Caco-2 (cell line): ENCODE results near the gene AJUBA. TPM values are rescaled to one million over a fixed set of nuclear protein-coding genes. Genes with fewer than 3 reads are reported as not detected.

Experiments
- BruUV-seq: library from RNA; stranded (reverse); fragments of 400-500 nt; replicated peaks from 2 replicates; lab custom pipeline; 2021; lab: Mats Ljungman, UMichigan
- CTCF ChIA-PET: fragments of 300-600 bp; sonication (Branson Sonifier 250); formaldehyde crosslinking; loops from one replicate; lab custom pipeline; 2022; ENCODE audit warnings: antibody characterized with exemption; lab: Charles Lee
- POLR2A ChIA-PET: fragments of 300-600 bp; sonication (Branson Sonifier 250); formaldehyde crosslinking; loops from one replicate; lab custom pipeline; 2022; ENCODE audit warnings: antibody characterized with exemption; lab: Charles Lee
- DNase-seq, 2 experiments: peaks; one replicate each; pipeline versions ENCODE4 v3.0.0 to v3.0.0-alpha.2; 2020 to 2022
- H3K27me3 ChIP-seq: replicated peaks from 2 replicates; pipeline ENCODE4 v1.6.0; 2011; ENCODE audit warnings: low read length; ENCODE audit not compliant: control insufficient read depth, insufficient read depth
- H3K36me3 ChIP-seq: 2 replicates; pipeline ENCODE4 v1.5.1; 2011; ENCODE audit warnings: low read length; ENCODE audit not compliant: control insufficient read depth, insufficient read depth
- H3K4me1 ChIP-seq: fragments of 250-450 bp; sonication (Bioruptor Pico); 2 replicates; pipeline ENCODE4 v1.5.1; 2020; ENCODE audit warnings: mild to moderate bottlenecking
- H3K4me3 ChIP-seq: 2 replicates; pipeline ENCODE4 v1.5.1; 2011; ENCODE audit warnings: low read depth, mild to moderate bottlenecking, control low read depth, low read length
- H3K9me3 ChIP-seq: fragments of 250-450 bp; sonication (Bioruptor Pico); 2 replicates; pipeline ENCODE4 v1.5.1; 2020; ENCODE audit warnings: mild to moderate bottlenecking, moderate library complexity
- H3K27ac Mint-ChIP-seq: one replicate; pipeline ENCODE4 v1.8.0; 2022; ENCODE audit warnings: mixed read lengths; ENCODE audit not compliant: unreplicated experiment
- H3K27me3 Mint-ChIP-seq: one replicate; pipeline ENCODE4 v1.8.0; 2022; ENCODE audit warnings: mixed read lengths; ENCODE audit not compliant: insufficient read depth, unreplicated experiment
- H3K36me3 Mint-ChIP-seq: one replicate; pipeline ENCODE4 v1.8.0; 2022; ENCODE audit warnings: mild to moderate bottlenecking, mixed read lengths; ENCODE audit not compliant: insufficient read depth, unreplicated experiment
- H3K4me1 Mint-ChIP-seq: one replicate; pipeline ENCODE4 v1.8.0; 2022; ENCODE audit warnings: low read depth, mixed read lengths; ENCODE audit not compliant: unreplicated experiment
- H3K4me3 Mint-ChIP-seq: one replicate; pipeline ENCODE4 v1.8.0; 2022; ENCODE audit warnings: mild to moderate bottlenecking, moderate library complexity, mixed read lengths; ENCODE audit not compliant: unreplicated experiment
- H3K9me3 Mint-ChIP-seq: one replicate; pipeline ENCODE4 v1.8.0; 2022; ENCODE audit warnings: mixed read lengths; ENCODE audit not compliant: unreplicated experiment
- intact Hi-C: fragments of 100-400 bp; cut with micrococcal nuclease; formaldehyde crosslinking; loops from one replicate; pipeline ENCODE4 v1.10.0; 2022; ENCODE audit not compliant: unreplicated experiment
- total RNA-seq: library from RNA; stranded (reverse); gene quantifications from 2 replicates; pipeline ENCODE4 v1.2.3, GENCODE V29; 2022
- TF ChIP-seq, protein P1 (sequence below), 2 experiments: fragments of 200-600 bp in 1 of 2; IDR thresholded peaks; 1 replicate in 1 of 2; 2 replicates in 1 of 2; pipeline versions ENCODE4 v1.5.1 to v1.8.0; 2011 to 2022; ENCODE audit warnings: antibody characterized with exemption in 1 of 2, control low read depth in 1 of 2, inconsistent platforms in 1 of 2, low read depth in 1 of 2, low read length in 1 of 2, mild to moderate bottlenecking in 1 of 2, moderate library complexity in 1 of 2; ENCODE audit not compliant: insufficient read depth in 1 of 2, severe bottlenecking in 1 of 2, unreplicated experiment in 1 of 2

Gene AJUBA
- total RNA-seq, 1 experiment from 2014 or later = 211 TPM

DNA sequence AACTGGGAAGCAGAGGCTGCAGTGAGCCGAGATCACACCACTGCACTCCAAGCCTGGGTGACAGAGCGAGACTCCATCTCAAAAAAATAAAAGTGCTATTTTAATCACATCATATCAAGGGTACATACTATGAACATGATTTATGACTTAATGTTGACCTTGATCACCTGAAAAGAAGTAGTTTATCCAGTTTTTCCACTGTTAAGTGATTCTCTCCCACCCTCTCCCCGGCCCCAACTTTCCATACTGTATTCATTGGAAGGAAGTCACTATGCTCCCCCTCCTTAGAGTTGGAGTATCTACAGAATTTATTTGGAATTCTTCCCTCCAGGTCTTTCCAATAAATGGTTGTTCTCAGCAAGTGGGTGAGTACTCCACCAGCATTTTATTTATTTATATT is 50.2 kb downstream of the AJUBA start:
- Mint-ChIP-seq H3K27ac (no peak overlapping the region), H3K4me3 (no peak overlapping the region), H3K36me3 (peaks cover 9% of the 10 kb centered on the region), H3K9me3 (no peaks in the 10 kb centered on the region), H3K27me3 (no peaks in the 10 kb centered on the region), H3K4me1 (peaks cover 26% of the 10 kb centered on the region)
- CTCF ChIA-PET = interaction anchor here (0.5 kb wide), 1 partner anchor 76 kb away, joined by 4 read pairs; no protein-coding TSS in a partner anchor
- DNase-seq = no peak
- H3K27me3 ChIP-seq = no peaks in the 10 kb centered on the region
- TF ChIP-seq, protein P1, sequence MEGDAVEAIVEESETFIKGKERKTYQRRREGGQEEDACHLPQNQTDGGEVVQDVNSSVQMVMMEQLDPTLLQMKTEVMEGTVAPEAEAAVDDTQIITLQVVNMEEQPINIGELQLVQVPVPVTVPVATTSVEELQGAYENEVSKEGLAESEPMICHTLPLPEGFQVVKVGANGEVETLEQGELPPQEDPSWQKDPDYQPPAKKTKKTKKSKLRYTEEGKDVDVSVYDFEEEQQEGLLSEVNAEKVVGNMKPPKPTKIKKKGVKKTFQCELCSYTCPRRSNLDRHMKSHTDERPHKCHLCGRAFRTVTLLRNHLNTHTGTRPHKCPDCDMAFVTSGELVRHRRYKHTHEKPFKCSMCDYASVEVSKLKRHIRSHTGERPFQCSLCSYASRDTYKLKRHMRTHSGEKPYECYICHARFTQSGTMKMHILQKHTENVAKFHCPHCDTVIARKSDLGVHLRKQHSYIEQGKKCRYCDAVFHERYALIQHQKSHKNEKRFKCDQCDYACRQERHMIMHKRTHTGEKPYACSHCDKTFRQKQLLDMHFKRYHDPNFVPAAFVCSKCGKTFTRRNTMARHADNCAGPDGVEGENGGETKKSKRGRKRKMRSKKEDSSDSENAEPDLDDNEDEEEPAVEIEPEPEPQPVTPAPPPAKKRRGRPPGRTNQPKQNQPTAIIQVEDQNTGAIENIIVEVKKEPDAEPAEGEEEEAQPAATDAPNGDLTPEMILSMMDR (IDR thresholded peaks at IDR 0.05; ENCODE audit: insufficient read depth in 1 of 2, low read depth in 1 of 2, low read length in 1 of 2, severe bottlenecking in 1 of 2, unreplicated experiment in 1 of 2) = no peak
- no peaks in the 10 kb centered on the region for H3K9me3 ChIP-seq
- no TSS peak for BruUV-seq
- no peaks in the 10 kb centered on the region; the same call in 1 of the 2 replicates for H3K36me3 ChIP-seq
- H3K4me3 ChIP-seq = no peak overlapping the region
- POLR2A ChIA-PET = no interaction called here
- intact Hi-C loops = no loop called here
- H3K4me1 ChIP-seq = peaks cover 14% of the 10 kb centered on the region; the same call in 1 of the 2 replicates

DNA sequence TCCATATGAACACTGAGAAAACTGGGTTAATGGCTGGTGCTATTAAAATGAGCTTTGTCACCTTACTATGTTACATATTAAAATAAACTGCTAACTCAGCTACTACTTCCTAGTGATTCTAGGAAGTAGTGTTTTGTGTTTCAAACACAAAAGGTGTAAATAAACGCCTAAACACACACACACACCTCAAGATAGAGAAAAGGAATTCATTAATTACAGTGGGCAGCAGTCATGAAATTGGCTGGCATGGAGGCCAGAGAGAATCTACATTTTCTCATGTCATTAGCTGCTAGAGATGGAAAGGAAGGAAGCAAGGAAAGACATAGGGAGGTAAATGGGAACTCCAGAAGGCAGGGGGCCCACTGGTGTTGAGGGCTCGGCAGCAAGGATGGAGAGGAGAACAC is 52.4 kb downstream of the AJUBA start:
- Histone ChIP-seq H3K4me1 (peaks cover 14% of the 10 kb centered on the region; the same call in 1 of the 2 replicates), H3K9me3 (no peaks in the 10 kb centered on the region), H3K27me3 (no peaks in the 10 kb centered on the region), H3K4me3 (peak overlapping the region; percentile 29), H3K36me3 (no peaks in the 10 kb centered on the region; the same call in 1 of the 2 replicates)
- Mint-ChIP-seq H3K27me3 (no peaks in the 10 kb centered on the region), H3K9me3 (no peaks in the 10 kb centered on the region), H3K36me3 (peaks cover 30% of the 10 kb centered on the region), H3K4me1 (peaks cover 26% of the 10 kb centered on the region), H3K4me3 (no peak overlapping the region), H3K27ac (no peak overlapping the region)
- POLR2A ChIA-PET = interaction anchor here (0.5 to 2.1 kb wide), 8 partner anchors 27 to 165 kb away, joined by 3 to 21 read pairs (median 4); partner anchors contain the start of genes ACIN1, AJUBA, C14orf119 and HAUS4
- BruUV-seq = no TSS peak
- CTCF ChIA-PET = interaction anchor here (1.0 to 2.6 kb wide), 11 partner anchors 12 to 360 kb away, joined by 3 to 19 read pairs (median 6); partner anchors contain the start of genes AJUBA and HAUS4
- TF ChIP-seq, protein P1 (IDR thresholded peaks at IDR 0.05; ENCODE audit: insufficient read depth in 1 of 2, low read depth in 1 of 2, low read length in 1 of 2, severe bottlenecking in 1 of 2, unreplicated experiment in 1 of 2) = no peak
- DNase-seq = no peak
- intact Hi-C loops = loop anchor here (1.0 to 2.0 kb wide), 4 partner anchors 11 to 127 kb away; partner anchors contain the start of genes CDH24 and RBM23

DNA sequence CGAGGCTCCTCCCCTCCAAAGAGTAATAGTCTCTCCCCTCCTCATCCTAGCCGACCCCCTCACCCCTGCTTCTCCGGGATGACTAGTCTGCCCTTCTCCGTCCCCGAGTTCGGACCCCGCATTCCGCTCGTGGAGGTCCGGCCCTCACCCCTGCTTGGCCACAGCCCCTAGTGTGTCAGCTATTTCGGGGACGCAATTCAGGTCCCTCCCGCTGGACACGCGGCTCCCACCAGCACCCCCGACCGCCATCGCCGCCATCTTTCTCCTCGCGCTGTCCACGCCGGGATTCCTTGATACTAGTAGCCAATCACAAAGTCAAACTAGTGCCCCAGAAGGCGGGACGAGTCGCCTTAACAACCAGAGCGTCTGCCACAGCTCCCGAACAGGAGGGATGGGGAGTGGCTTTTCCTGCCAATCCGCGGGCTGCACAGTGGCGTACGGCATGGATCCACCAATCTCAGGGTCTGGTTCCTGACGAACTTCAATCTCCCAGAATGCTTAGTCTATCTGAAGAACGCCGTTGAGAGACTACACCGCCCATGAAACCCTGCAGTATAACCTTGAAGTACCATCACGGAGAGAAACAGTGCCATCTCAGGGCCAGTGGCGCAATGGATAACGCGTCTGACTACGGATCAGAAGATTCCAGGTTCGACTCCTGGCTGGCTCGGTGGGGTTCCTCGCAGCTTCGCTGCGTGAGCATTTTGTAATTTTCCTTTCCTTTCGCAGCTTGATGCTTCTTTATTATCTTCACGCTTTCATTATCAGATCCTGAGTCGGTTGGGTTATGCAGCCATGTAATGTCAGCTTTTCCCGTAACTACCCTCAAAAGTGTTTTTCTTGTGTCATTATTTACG is 53.0 kb downstream of the AJUBA start, which contains the start of gene PRMT5:
PRMT5 (minus strand) TSS at position 273 of the 857 bp plus-strand sequence; CDS start at position 258, 15 bp downstream.
- DNase-seq = peak; percentile 98 to 100
- Mint-ChIP-seq H3K4me1 (peaks cover 26% of the 10 kb centered on the region), H3K27me3 (no peaks in the 10 kb centered on the region), H3K4me3 (no peak within 1 kb of the TSS), H3K36me3 (peaks cover 36% of the 10 kb centered on the region), H3K27ac (no peak within 1 kb of the TSS), H3K9me3 (no peaks in the 10 kb centered on the region)
- intact Hi-C loops = loop anchor here (1.0 to 2.0 kb wide), 4 partner anchors 10 to 127 kb away; partner anchors contain the start of genes CDH24 and RBM23
- POLR2A ChIA-PET = interaction anchor here (0.5 to 2.1 kb wide), 10 partner anchors 27 to 166 kb away, joined by 3 to 21 read pairs (median 4); partner anchors contain the start of genes ACIN1, AJUBA, C14orf119 and HAUS4
- Histone ChIP-seq H3K9me3 (no peaks in the 10 kb centered on the region), H3K4me1 (peaks cover 14% of the 10 kb centered on the region; the same call in 1 of the 2 replicates), H3K27me3 (no peaks in the 10 kb centered on the region), H3K36me3 (no peaks in the 10 kb centered on the region; the same call in none of the 2 replicates), H3K4me3 (peak within 1 kb of the TSS; percentile 89)
- BruUV-seq = no TSS peak
- CTCF ChIA-PET = interaction anchor here (0.6 to 2.6 kb wide), 14 partner anchors 10 to 359 kb away, joined by 3 to 19 read pairs (median 5); partner anchors contain the start of genes AJUBA, HAUS4 and RBM23
- TF ChIP-seq, protein P1 (IDR thresholded peaks at IDR 0.05; ENCODE audit: insufficient read depth in 1 of 2, low read depth in 1 of 2, low read length in 1 of 2, severe bottlenecking in 1 of 2, unreplicated experiment in 1 of 2) = no peak
